SK-N-SH (cell line): ENCODE measurements around the gene NOCT.

Experiments used
- CTCF ChIP-seq: fragments of 200-600 bp; sonication (generic); IDR thresholded peaks from 2 replicates; pipeline ENCODE4 v1.6.1; 2017; ENCODE audit warnings: antibody characterized with exemption, mild to moderate bottlenecking, moderate library complexity
- NFIC ChIP-seq: IDR thresholded peaks from 2 replicates; pipeline ENCODE4 v1.4.0; 2012; ENCODE audit warnings: borderline replicate concordance
- POLR2AphosphoS5 ChIP-seq: IDR thresholded peaks from 2 replicates; pipeline ENCODE4 v1.6.1; 2012; ENCODE audit warnings: low read depth, low read length
- REST ChIP-seq: IDR thresholded peaks from 2 replicates; pipeline ENCODE4 v1.6.1; 2012; ENCODE audit warnings: mild to moderate bottlenecking, low read depth, low read length, moderate library complexity

- TF ChIP-seq REST (no peak), POLR2AphosphoS5 (no peak), NFIC (no peak), CTCF (no peak)
Measured at GRCh38 chr4:139076016-139076744, 60.6 kb downstream of the NOCT start.
